ENCODE data around the gene PEX19. TPM values are rescaled to one million over a fixed set of nuclear protein-coding genes. Genes with fewer than 3 reads are reported as not detected.

Gene PEX19
- total RNA-seq, 4 donors from 2014 or later: 21.2 to 39.7 (median 25.1) TPM

DNA sequence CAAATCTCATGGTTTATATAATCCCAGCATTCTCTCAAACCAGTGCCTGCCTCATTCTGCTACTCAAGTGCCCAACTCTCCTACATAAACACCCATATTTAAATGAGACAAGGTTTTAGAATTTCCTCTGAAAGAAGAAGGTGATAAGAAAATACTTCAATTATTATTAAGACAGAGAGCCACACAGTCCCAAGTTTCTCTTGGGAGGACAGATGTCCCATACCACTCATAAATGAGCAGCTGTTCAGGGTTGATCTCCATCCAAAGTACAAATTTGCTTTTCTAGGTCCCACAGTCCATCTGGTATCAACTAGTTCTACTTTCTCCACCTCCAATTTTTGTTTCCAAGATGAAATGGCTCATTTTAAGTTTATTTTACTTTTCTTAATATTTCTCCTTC is 33.9 kb downstream of the PEX19 start:
- H3K4me1 ChIP-seq: peaks cover 0 to 11% (median 0%) of the 10 kb centered on the region in 3 donors
- no peaks in the 10 kb centered on the region for H3K9me3 ChIP-seq
- intact Hi-C loops (cut with DNase I): loop anchor here (5.0 to 10.0 kb wide), 2 partner anchors 54 to 156 kb away; partner anchors contain the start of gene IGSF8
- H3K36me3 ChIP-seq: peaks cover 0 to 39% (median 0%) of the 10 kb centered on the region in 3 donors
- no peak overlapping the region for H3K4me3 ChIP-seq
- TF ChIP-seq POLR2A (IDR thresholded peaks at IDR 0.05) (no peak), CTCF (IDR thresholded peaks at IDR 0.05) (no peak)
- H3K27me3 ChIP-seq: no peaks in the 10 kb centered on the region
- no peak for DNase-seq
- H3K27ac ChIP-seq: peak overlapping the region in 1 of 4 donors; percentile 20

GRCh38 chr1:160247053-160247452 is 37.9 kb downstream of the PEX19 start:
- Histone ChIP-seq H3K27ac (no peak overlapping the region), H3K4me1 (peaks cover 0 to 8% (median 0%) of the 10 kb centered on the region in 3 donors), H3K4me3 (no peak overlapping the region), H3K9me3 (no peaks in the 10 kb centered on the region), H3K36me3 (peaks cover 0 to 32% (median 0%) of the 10 kb centered on the region in 3 donors), H3K27me3 (no peaks in the 10 kb centered on the region)
- DNase-seq: no peak
- intact Hi-C loops (cut with DNase I): no loop called here
- TF ChIP-seq CTCF (IDR thresholded peaks at IDR 0.05): no peak
- TF ChIP-seq POLR2A (IDR thresholded peaks at IDR 0.05): no peak
- 92 to 95% methylated on average over 1 of the region's 1 CpG for WGBS, 2 donors

DNA sequence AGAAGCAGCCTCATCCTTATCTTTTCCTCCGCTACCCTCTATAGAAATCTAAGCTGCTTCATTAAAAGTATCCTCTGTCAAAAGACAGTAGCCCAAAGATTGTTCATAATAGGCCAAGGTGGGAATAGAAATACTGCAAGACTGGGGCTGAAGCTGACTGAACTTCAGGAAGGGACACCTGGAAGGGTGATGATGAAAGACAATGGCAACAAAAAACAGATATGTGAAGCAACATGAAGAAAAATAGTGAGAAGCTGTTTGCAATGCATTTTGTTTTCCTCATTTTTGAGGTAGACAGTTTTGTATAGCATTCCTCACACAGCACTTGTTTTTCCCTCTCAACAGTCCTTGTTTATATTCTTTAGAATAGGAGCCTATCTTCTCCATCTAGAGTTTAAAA is 39.5 kb downstream of the PEX19 start:
- Histone ChIP-seq H3K4me1 (no peaks in the 10 kb centered on the region), H3K9me3 (no peaks in the 10 kb centered on the region), H3K4me3 (no peak overlapping the region), H3K36me3 (peaks cover 0 to 46% (median 0%) of the 10 kb centered on the region in 3 donors), H3K27ac (no peak overlapping the region), H3K27me3 (no peaks in the 10 kb centered on the region)
- 91 to 100% methylated on average over 1 of the region's 1 CpG for WGBS, 2 donors
- intact Hi-C loops (cut with DNase I): no loop called here
- TF ChIP-seq CTCF (IDR thresholded peaks at IDR 0.05) (no peak), POLR2A (IDR thresholded peaks at IDR 0.05) (no peak)
- DNase-seq: no peak

DNA sequence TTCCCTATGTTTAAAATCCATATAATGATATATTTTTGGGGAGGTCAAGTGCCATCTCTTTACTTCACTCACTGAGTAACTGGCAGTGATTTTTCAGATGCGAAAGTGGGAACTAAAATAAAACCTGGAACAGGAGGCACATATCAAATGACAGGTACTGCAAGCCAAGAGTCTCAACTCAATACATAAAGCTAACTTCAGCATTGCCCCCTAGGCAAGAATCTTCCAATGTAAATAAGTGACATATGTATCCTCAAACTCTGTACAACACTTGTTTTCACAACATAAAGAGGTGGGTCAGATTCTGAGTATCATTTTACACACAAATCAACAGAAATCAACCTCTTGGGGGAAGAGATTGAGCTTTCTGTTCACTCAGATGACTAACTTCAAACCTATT is 40.7 kb downstream of the PEX19 start:
- H3K4me3 ChIP-seq: no peak overlapping the region
- H3K27me3 ChIP-seq: no peaks in the 10 kb centered on the region
- TF ChIP-seq POLR2A (IDR thresholded peaks at IDR 0.05): no peak
- TF ChIP-seq CTCF (IDR thresholded peaks at IDR 0.05): no peak
- no peaks in the 10 kb centered on the region for H3K9me3 ChIP-seq
- H3K4me1 ChIP-seq: no peaks in the 10 kb centered on the region
- intact Hi-C loops (cut with DNase I): no loop called here
- no peak for DNase-seq
- 90 to 100% methylated on average over 1 of the region's 1 CpG for WGBS, 2 donors
- peaks cover 8 to 48% (median 9%) of the 10 kb centered on the region in 3 donors for H3K36me3 ChIP-seq
- H3K27ac ChIP-seq: no peak overlapping the region

DNA sequence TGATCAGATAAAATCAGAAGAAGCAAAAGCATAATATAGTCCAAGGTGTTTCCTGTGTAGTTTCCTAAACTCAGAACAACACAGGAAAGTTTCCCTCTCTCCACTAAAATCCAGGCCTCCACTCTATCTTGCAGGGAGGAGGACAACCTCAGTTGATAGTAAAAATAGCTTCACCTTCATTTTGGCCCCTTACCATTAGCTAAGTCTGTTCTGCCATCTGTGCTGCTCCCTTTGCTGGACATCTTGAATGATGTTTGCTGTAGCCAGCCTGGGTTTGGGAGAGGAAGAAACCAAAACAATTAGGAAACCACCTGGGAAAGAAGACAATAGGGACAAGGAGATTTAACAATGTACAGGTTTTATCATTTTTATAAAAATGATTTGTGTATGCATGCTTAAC is 41.2 kb downstream of the PEX19 start:
- no peaks in the 10 kb centered on the region for H3K27me3 ChIP-seq
- H3K27ac ChIP-seq: no peak overlapping the region
- DNase-seq: no peak
- intact Hi-C loops (cut with DNase I): no loop called here
- no peaks in the 10 kb centered on the region for H3K4me1 ChIP-seq
- no peaks in the 10 kb centered on the region for H3K9me3 ChIP-seq
- no peak overlapping the region for H3K4me3 ChIP-seq
- no peak for TF ChIP-seq POLR2A (IDR thresholded peaks at IDR 0.05)
- no peak for TF ChIP-seq CTCF (IDR thresholded peaks at IDR 0.05)
- H3K36me3 ChIP-seq: peaks cover 9 to 52% (median 12%) of the 10 kb centered on the region in 3 donors
